GM21526 (cell line): ENCODE data around the gene EXTL1.

ENCODE experiments used
- ATAC-seq: cut with Tn5 transposase; IDR thresholded peaks from one replicate; pipeline ENCODE4 v1.9.1; 2021; ENCODE audit warnings: moderate library complexity; ENCODE audit not compliant: unreplicated experiment, low FRiP score

Gene EXTL1

GRCh38 chr1:26067432-26067911, 45.9 kb downstream of the EXTL1 start, which contains the start of gene TRIM63:
Gene TRIM63, minus strand, starts transcription at chr1:26067630. Its CDS starts 136 bp downstream, at chr1:26067494.
- no peak for ATAC-seq

- ATAC-seq = no peak
Measured at GRCh38 chr1:26069941-26070295, 48.3 kb downstream of the EXTL1 start.

GRCh38 chr1:26070296-26070962, 48.9 kb downstream of the EXTL1 start:
- no peak for ATAC-seq

- ATAC-seq = no peak
Measured at GRCh38 chr1:26070963-26071342, 49.4 kb downstream of the EXTL1 start.

- no peak for ATAC-seq
Measured at GRCh38 chr1:26072305-26072704, 50.7 kb downstream of the EXTL1 start.

- no peak for ATAC-seq
Measured at GRCh38 chr1:26075421-26076144, 54.0 kb downstream of the EXTL1 start.

- no peak for ATAC-seq
Measured at GRCh38 chr1:26077524-26077923, 55.9 kb downstream of the EXTL1 start.

- no peak for ATAC-seq
Measured at GRCh38 chr1:26078286-26079177, 57.0 kb downstream of the EXTL1 start.

- no peak for ATAC-seq
Measured at GRCh38 chr1:26079178-26079563, 57.6 kb downstream of the EXTL1 start.

GRCh38 chr1:26079960-26080814, 58.6 kb downstream of the EXTL1 start:
- no peak for ATAC-seq

GRCh38 chr1:26081267-26082019, 59.9 kb downstream of the EXTL1 start:
- ATAC-seq = no peak

- ATAC-seq = no peak
Measured at GRCh38 chr1:26082020-26082350, 60.4 kb downstream of the EXTL1 start.

- no peak for ATAC-seq
Measured at GRCh38 chr1:26083208-26083607, 61.6 kb downstream of the EXTL1 start.

GRCh38 chr1:26084091-26084561, 62.6 kb downstream of the EXTL1 start:
- ATAC-seq = no peak

GRCh38 chr1:26084844-26085243, 63.3 kb downstream of the EXTL1 start:
- ATAC-seq = no peak
